Measurements from ENCODE around the gene GAB4. TPM values are rescaled to one million over a fixed set of nuclear protein-coding genes. Genes with fewer than 3 reads are reported as not detected.
"Not testable (repeated sequence)": the region's sequence is repeated elsewhere in the genome, so short reads cannot be mapped to it uniquely, and the experiment has no call there.

GAB4 gene, protein sequence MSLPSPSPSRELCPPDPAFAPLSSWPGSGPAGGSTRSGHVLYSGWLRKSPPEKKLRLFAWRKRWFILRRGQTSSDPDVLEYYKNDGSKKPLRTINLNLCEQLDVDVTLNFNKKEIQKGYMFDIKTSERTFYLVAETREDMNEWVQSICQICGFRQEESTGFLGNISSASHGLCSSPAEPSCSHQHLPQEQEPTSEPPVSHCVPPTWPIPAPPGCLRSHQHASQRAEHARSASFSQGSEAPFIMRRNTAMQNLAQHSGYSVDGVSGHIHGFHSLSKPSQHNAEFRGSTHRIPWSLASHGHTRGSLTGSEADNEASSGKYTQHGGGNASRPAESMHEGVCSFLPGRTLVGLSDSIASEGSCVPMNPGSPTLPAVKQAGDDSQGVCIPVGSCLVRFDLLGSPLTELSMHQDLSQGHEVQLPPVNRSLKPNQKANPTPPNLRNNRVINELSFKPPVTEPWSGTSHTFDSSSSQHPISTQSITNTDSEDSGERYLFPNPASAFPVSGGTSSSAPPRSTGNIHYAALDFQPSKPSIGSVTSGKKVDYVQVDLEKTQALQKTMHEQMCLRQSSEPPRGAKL
- not detected for total RNA-seq
- long read RNA-seq = 0 reads

DNA sequence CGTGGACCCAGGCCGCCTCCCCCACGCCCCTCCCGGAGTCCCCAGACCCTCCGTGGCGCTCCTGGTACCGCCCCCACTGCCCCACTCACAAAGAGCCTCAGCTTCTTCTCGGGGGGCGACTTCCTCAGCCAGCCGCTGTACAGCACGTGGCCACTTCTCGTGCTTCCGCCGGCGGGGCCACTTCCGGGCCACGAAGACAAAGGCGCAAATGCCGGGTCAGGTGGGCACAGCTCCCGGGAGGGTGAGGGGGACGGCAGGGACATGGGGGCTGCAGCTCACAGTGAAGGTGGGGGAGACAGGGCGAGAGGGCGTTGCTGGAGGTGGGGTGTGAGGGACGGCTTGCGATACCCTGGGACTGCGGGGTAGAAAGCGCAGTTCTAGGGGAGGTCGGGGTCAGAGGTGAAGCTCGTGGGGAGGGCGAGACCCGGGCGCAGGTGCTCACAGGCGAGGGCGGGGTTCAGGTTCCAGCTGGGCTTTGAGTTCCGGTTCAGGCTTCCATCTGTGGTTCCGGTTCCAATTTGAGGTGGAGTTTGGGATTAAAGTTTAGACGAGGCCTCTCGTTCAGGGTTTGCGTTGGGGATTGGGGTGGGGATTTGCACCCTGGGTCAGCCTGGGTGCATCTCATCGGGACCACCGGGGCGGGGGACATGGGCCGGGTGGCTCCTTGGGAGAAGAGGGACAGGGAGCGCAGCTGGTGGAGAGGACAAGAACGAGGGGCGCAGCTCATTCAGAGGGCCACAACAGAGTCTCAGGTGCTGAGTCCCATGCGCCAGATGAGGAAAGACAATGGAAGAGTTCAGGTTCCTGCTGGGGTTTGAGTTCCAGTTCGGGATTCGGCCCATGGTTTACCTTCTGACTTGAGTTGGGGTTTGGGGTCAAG is at the start of gene GAB4:
Gene GAB4, minus strand, starts transcription at position 371 of the 880 bp plus-strand sequence. Its CDS starts 108 bp downstream, at position 263.
- no peak for DNase-seq
- ATAC-seq = no peak
- intact Hi-C loops (cut with micrococcal nuclease) = no loop called here

DNA sequence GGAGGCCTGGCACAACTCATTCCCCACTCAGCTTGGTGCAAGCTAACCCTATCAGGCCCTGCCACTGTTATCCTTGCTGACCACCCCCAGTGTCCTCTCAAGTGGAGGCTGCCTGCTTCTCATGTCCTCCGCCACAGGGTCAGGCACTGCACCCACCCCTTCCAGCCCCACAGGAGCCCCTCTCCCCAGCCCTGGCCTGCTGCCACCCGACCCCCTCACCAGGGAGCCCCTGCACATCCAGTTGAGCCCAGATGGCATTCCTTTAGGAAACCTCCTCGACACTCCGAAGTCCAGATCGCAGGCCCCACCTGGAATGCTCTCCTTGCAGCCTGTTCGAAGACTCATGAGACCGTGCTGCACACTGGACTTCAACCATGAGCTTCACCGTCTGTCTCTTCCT is 48.8 kb upstream of the GAB4 start:
- intact Hi-C loops (cut with micrococcal nuclease) = loop anchor here (10.0 kb wide), 1 partner anchor 132 kb away; no protein-coding TSS in a partner anchor
- DNase-seq (no peak), ATAC-seq (no peak)

DNA sequence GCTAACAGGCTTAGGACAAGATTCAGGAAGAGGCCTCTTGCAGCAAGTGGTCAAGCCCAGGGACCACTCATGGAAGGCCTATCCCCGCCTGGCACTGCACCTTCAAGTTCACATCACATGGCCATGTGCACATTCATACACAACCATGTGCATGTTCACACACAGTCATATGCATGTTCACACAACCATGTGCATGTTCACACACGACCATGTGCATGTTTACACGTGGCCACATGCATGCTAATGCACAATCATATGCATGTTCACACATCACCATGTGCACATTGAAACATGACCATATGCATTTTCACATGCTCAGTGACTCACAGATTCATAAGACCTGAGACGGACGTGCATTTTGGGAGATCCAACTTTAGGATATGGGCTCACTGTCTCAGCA is 48.0 kb upstream of the GAB4 start:
- DNase-seq (no peak), ATAC-seq (no peak)
- intact Hi-C loops (cut with micrococcal nuclease) = loop anchor here (10.0 kb wide), 1 partner anchor 131 kb away; no protein-coding TSS in a partner anchor

DNA sequence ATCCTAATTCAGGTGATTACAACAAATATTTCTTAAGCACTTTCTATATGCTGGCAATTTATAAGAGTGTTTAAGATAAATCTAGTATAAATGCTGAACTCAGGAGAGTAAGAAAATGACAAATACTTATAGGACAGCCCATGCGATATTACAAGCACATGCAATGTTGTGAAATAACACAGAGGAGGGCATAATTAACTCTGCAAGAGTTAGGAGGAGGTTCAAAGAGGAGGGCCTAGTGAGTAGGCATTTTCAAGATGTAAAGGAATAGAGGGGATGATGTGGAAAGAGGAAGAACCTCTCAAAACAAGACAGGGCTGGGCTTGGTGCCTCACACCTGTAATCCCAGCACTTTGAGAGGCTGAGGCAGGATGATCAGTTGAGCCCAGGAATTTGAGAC is 39.6 kb upstream of the GAB4 start:
- no peak for DNase-seq
- intact Hi-C loops (cut with micrococcal nuclease) = no loop called here
- no peak for ATAC-seq

DNA sequence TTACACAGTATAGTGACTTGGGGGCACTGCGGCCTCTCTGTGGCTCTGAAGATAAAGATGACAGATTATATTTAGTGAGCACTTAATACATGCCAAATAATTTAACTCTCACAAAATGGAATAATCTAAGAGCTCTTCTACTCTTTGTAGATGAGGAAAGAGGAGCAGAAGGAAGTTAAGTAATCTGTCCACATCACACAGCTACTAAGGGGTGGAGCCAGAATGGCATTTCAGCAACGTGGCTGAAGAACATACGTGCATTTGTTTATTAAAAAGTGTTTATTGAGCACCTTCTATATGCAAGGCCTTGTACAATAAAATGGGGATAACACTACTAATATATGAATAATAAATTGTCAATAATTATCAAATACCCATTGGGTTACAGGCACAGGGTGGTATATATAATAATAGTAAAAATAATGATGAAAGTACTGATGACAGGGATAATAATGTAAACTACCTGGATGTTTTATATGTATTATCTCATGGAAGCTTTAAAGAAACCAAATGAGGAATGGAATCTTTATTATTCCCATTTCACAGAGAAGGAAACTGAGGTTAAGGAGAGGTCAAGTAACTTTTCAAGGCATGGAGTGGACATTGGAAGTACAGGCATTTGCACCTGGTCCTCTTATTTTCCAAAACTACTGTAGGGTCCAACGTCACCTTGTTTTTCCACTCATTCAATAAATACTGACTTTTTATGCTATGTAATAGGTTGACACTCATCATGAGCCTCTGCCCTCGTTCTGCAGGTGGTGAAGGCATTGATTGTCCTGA is 38.7 kb upstream of the GAB4 start:
- intact Hi-C loops (cut with micrococcal nuclease) = no loop called here
- DNase-seq = no peak
- ATAC-seq = no peak

DNA sequence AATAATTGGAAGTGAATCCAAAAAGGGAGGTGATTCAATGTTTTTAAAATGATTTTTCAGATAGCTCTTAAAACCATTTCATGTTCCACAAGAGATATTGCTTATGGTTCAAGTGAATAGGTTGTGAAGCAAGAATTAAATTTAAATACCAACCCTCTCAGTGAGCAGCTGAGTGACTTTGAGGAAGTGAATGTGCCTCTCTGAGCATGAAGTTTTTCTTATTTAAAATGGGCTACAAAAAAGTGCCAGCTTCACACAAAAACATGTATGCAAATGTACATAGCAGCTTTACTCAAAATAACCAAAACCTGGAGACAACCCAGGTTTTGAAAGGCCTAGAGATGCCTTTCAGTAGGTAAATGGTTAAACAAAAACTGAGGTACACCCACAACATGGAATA is 35.5 kb upstream of the GAB4 start:
- intact Hi-C loops (cut with micrococcal nuclease) = no loop called here
- DNase-seq (no peak), ATAC-seq (no peak)

DNA sequence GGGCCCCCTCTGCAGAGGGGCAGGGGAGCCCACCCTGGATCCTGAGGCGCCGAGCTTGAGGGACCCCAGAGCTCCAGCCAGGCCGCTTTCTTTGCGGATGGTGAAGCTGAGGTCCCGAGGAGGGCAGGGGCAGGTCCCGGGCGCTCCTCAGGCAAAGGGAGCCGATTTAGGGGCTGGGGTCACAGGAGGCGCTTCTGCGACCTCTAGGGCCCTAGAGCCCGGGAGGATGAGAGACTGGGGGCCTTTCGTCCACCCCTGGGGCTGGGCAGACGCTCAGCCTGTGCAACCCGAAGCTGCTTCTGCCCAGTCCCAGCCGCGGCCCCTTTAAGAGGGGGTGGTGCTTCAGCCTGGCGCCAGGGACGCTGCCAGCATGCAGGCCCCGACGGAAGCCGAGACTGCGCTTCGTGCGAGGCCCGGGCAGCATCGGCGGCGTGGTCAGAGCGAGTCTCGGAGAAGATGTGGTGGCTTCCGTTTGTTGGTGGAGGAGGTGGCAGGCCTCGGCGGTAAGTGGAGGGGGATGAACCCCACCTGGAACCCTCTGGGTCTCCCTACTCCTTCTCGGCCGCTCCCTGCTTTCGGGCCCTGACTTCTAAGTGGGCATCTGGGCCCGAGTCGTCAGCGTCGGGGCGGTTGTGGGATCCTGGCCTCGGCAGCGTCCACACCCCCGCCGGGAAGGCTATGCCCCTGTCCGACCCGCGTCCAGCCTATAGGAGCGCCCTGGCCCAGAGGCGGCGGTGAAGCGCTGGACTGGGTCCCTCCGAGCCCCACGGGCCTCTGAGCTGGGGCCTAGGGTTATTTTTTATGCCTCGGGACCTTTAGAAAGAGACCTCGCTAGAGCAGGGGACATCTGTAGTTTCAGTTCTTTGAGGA is 29.1 kb upstream of the GAB4 start:
- intact Hi-C loops (cut with micrococcal nuclease) = not testable (repeated sequence)
- ATAC-seq (peak; percentile 93), DNase-seq (peak; percentile 46)

DNA sequence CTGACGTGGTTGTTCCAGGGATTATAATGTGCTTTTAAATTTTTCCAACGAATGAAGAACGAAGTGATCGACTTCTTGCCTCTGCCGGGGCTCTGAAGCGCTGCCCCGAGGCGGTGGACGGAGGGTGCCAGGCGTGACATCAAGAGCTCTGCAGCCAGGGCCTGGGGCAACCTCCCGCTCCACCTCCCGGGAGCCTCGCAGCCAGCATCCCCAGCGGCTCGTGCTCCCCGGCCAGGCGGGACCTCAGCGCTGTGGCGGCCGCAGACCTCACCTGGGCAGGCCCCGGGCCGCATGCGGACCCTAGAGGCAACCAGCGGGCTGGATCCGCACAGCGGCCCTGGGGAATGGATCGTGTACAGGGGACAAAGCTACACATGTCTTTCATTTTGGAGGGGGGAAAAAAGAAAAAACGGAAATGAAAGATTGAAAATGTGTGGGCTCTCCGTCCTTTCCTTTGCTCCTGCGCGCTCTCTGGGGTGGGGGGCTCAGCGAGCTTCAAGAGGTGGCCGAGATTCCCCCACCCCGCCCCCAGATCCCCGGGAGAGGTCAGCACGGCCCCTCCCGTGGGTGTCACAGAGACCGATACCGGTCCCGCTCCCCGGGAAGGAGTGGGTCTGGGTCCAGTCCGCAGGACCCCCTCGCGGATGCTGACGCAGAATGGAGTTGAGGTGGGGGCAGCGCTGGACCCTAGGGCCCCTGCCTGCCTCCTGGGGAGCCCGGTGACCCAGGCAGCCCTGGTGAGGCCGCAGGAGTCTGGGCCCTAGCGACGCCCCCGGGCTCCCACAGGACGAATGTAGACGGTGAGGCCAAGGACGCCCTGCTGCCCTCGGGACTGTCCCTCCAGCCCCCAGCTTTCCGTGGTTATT is 28.2 kb upstream of the GAB4 start:
- intact Hi-C loops (cut with micrococcal nuclease) = not testable (repeated sequence)
- DNase-seq (peak; percentile 49), ATAC-seq (peak; percentile 68)

DNA sequence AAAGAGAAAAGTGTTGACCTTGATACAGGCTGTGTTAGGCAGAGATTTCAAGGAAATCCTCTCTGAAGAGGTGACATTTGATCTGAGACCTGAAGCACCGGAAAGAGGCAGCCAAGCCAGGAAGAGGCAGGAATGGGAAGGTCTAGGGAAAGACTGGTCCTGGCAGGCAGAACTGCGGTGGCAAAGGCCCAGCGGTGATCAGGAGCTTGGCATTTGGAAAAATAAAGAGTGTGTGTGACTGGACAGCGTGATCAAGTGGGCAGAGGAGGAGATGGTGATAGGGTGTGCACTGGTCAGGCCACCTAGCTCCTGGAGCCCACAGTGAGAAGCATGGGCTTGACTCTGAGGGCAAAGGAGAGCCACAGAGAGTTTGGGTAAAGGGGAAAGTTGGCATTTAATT is 27.2 kb upstream of the GAB4 start:
- no peak for DNase-seq
- ATAC-seq = no peak

DNA sequence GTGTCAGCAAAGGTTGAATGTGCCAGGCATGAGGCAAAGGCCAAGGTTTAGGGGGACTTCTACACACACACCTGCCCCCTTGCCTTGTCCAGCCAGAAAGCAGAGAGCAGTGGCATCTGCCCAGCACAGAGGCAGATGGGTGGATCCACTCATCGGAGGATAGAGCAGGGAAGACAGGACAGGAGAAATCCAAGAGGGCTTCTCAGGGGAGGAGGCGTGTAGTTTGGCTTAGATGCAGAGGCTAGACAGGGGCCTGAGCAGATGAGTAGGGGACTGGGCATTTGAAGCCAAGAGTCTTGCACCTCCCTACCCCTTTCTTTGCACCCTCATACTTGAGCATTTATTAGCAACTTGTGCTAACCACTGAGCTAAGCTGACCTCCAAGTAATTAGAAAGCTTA is 26.5 kb upstream of the GAB4 start:
- ATAC-seq; DNase-seq; intact Hi-C loops (cut with micrococcal nuclease): not testable (repeated sequence)

More for the DNA sequence above, 27.2 kb upstream of the GAB4 start:
- intact Hi-C loops (cut with micrococcal nuclease) = no loop called here

DNA sequence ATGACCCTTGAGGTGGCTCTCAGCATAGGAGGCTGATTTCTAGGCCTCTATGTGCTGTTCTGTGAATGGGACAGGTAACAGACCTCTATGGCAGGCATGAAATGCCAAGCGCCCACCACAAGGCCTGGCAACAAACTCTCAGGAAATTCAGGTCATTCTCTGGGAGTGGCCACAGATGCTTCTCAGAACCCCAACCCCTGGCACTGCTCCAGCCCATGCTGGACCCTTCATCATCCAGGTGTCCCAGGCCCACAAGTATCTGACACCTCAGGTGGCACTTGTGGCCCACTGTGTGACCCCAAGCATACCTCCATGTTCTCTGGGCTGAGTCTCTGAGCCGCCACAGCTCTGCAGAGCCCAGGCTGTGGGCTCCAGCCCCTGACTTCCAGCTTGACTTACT is 24.3 kb upstream of the GAB4 start:
- intact Hi-C loops (cut with micrococcal nuclease); ATAC-seq: not testable (repeated sequence)
- peak; percentile 46 for DNase-seq

DNA sequence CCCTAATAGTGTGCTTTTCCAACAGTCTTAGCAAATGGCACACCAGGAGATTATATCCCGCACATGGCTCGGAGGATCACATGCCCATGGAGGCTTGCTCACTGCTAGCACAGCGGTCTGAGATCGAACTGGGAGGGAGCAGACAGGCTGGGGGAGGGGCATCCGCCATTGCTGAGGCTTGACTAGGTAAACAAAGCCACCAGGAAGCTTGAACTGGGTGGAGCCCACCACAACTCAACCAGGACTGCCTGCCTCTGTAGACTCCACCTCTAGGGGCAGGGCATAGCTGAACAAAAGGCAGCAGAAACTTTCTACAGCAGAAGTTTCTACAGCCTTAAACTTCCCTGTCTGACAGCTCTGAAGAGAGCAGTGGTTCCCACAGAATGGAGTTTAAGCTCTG is 16.4 kb upstream of the GAB4 start:
- intact Hi-C loops (cut with micrococcal nuclease); DNase-seq; ATAC-seq: not testable (repeated sequence)

DNA sequence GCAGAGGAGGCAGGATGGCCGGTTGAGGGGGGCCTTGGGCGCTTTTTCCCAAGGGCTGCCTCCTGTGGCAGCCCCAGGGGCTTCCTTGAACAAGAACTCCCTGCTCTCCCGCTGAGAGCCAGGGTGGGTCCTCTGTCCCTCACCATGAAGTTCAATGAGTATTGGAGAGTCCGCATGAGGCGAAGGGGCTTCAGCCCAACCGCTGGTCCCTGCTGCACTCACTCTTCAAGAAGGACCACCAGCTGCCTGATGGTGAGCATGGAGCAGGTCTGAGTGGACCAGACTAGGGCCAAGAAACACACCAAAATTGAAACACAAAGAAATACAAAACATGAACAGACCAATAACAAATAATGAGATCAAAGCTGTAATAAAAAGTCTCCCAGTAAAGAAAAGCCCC is 7.5 kb upstream of the GAB4 start:
- ATAC-seq; intact Hi-C loops (cut with micrococcal nuclease); DNase-seq: not testable (repeated sequence)

DNA sequence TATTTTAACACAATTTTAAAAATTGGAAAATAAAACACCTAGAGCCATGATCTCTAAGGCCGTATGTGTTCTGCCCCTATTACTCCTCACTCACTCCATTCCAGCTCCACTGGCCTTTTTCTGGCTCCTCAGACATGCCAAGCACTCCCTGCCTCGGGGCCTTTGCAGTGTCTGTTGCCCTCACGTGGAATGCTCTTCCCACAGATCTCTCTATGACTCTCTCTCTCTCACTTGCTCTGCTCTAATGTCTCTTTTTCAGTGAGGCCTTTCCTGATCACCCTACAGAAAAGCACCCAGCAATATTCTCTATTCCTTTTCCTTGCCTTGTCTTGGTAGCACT is 6.0 kb upstream of the GAB4 start:
- DNase-seq; ATAC-seq; intact Hi-C loops (cut with micrococcal nuclease): not testable (repeated sequence)

DNA sequence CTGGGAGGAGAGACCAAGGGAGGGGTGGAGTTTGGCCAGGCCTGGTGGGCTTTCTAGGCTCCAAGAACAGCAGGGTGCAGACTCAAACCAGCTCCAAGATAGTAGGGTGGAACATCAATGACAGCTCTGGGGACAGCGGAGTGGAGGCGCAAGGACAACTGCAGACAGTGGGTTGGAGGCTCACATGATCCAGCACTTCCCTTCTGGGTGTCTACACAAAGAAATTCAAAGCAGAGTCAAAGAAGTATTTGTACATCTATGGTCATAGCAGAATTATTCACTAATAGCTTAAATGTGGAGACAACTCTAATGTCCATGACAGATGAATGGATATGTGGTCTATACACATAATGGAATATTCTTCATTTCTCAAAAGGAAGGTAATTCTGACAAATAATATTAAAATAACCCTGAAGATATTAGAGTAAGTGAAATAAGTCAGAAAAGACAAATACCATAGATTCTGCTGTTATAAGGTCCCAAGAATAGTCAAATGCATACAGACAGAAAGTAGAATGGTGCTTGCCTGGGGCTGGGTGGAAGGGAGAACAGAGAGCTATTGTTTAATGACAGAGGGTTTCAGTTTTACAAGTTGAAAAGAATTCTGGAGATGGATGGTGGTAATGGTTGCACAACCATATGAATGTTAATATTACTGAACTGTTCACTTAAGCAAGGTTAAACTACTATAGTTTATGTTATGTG is 5.5 kb upstream of the GAB4 start:
- ATAC-seq (no peak), DNase-seq (no peak)
- intact Hi-C loops (cut with micrococcal nuclease) = no loop called here

DNA sequence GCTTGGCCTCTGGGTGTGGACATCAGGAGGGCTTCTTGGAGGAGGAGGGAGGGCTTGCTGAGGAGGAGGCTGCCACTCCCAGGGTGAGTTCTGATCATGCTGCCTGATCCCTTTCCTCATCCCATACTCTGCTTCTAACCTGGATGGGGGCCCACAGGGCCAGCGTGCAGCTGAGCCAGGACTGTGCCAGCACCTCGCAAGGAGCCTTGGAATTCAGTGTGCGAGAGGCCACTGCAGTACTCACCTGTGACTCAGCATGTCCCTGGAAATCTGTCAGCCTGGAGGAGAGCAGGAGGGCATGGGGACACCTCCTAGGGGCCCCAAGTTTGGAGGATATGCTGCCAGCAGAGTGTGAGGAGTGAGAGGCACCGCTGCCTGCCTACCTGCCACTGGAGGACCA is 4.2 kb upstream of the GAB4 start:
- intact Hi-C loops (cut with micrococcal nuclease) = no loop called here
- no peak for ATAC-seq

More for the DNA sequence above, 4.2 kb upstream of the GAB4 start:
- no peak for DNase-seq

Measured in left ventricle myocardium superior (tissue), 1 donor.